Epithelial cell of esophagus (primary cell): ENCODE results near the gene MAN2A1.
A peak's percentile ranks its signal among the peaks of the same experiment; 100 is the strongest.

Experiments
- DNase-seq: peaks from one replicate; pipeline ENCODE4 v3.0.0; 2010; ENCODE audit warnings: low read depth
- H3K4me3 ChIP-seq: 2 replicates; pipeline ENCODE4 v1.5.1; 2011; ENCODE audit warnings: mild to moderate bottlenecking, low read length, control low read depth
- CTCF ChIP-seq: IDR thresholded peaks from 2 replicates; pipeline ENCODE4 v1.5.1; 2011; ENCODE audit warnings: low read depth, mild to moderate bottlenecking, low read length, control low read depth, inconsistent platforms; ENCODE audit not compliant: insufficient read depth; ENCODE audit errors: missing control alignments

The MAN2A1 gene

DNA sequence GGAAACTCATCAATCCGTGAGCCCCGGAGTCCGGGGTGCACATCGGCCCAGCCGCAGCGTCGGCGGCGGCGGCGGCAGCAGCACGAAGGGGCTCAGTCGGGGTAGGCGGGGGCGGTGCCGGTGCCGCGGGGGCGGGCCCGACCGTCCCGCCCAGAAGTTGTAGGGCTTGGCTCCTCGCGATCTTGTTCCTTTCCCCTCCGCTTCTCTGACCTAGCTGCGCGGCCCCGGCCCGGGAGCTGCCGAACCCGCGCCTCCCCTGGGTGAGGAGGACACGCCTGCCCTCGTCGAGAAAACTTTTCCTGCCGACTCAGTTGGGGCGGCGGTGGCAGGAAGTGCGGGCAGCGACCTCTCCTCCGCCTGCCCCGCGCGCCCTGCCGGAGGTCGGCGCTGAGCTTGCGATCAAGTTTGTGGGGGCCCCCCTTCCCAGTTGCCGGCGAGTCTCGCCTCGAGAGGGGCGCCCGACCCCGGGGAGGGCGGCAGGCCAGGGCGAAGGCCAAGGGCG is at the start of gene MAN2A1:
Gene MAN2A1 (plus strand): TSS at position 188 of the 502 bp plus-strand sequence. CDS start 491 bp downstream, outside the sequence.
- DNase-seq: peak; percentile 86

GRCh38 chr5:109640976-109641375 is 48.8 kb upstream of the MAN2A1 start:
- no peak for TF ChIP-seq CTCF
- DNase-seq: no peak
- H3K4me3 ChIP-seq: no peak overlapping the region

More for the DNA sequence above, at the start of gene MAN2A1:
- H3K4me3 ChIP-seq: peak within 1 kb of the TSS; percentile 87
- no peak for TF ChIP-seq CTCF

GRCh38 chr5:109643791-109644350 is 45.9 kb upstream of the MAN2A1 start:
- H3K4me3 ChIP-seq: no peak overlapping the region
- TF ChIP-seq CTCF: no peak
- no peak for DNase-seq

GRCh38 chr5:109644829-109645228 is 44.9 kb upstream of the MAN2A1 start:
- TF ChIP-seq CTCF: no peak
- DNase-seq: no peak
- no peak overlapping the region for H3K4me3 ChIP-seq

- no peak for TF ChIP-seq CTCF
- no peak for DNase-seq
- H3K4me3 ChIP-seq: no peak overlapping the region
These were observed 44.0 kb upstream of the MAN2A1 start for GRCh38 chr5:109645707-109646192.

- DNase-seq: no peak
- H3K4me3 ChIP-seq: no peak overlapping the region
- no peak for TF ChIP-seq CTCF
These were observed 40.4 kb upstream of the MAN2A1 start for GRCh38 chr5:109649318-109649717.

DNA sequence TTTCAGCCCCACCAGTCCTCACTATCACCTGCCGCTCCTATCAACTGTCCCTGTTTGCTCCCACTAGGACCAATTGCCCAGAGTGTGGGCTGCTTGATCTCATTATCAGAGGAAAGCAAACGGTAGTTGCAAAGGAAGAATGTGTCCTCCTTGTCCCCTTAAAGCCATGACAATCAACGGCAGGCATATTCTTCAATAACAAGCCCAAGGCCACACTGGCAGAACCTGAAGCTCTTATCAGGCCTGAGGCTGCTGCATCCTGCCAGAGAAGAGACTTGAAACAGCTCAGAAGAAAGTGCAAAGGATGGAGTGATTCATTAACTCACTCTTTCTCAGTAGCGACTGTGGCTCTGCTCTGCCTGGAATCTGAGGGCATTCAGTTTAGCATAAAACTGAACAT is 39.2 kb upstream of the MAN2A1 start:
- no peak for TF ChIP-seq CTCF
- H3K4me3 ChIP-seq: no peak overlapping the region
- DNase-seq: no peak
